Neural cell (in vitro differentiated cells): Measurements from ENCODE around the gene PHACTR1. TPM values are rescaled to one million over a fixed set of nuclear protein-coding genes. Genes with fewer than 3 reads are reported as not detected.

Source experiments
- H2AFZ ChIP-seq: fragments of 200-600, 300-800 bp; sonication (generic), shearing (Covaris generic); 2 replicates; pipeline ENCODE4 v1.6.0; 2014; ENCODE audit warnings: low read depth, mild to moderate bottlenecking, antibody characterized with exemption, low read length, moderate library complexity
- H3F3A ChIP-seq: fragments of 200-600 bp; shearing (Covaris generic); 2 replicates; pipeline ENCODE4 v1.6.1; 2016; ENCODE audit warnings: mild to moderate bottlenecking, moderate library complexity, mixed read lengths, antibody characterized with exemption, low read length; ENCODE audit not compliant: insufficient read depth, poor library complexity, severe bottlenecking
- H3K27ac ChIP-seq: fragments of 200-600, 300-800 bp; sonication (generic), shearing (Covaris generic); 2 replicates; pipeline ENCODE4 v1.5.1; 2014; ENCODE audit warnings: mild to moderate bottlenecking, low read length, moderate library complexity
- H3K27me3 ChIP-seq: fragments of 300-800, 200-600 bp; sonication (generic), shearing (Covaris generic); 2 replicates; pipeline ENCODE4 v1.6.0; 2014; ENCODE audit warnings: mild to moderate bottlenecking, low read depth, low read length, moderate library complexity; ENCODE audit not compliant: insufficient read depth
- H3K36me3 ChIP-seq: fragments of 300-800, 200-600 bp; sonication (generic), shearing (Covaris generic); 2 replicates; pipeline ENCODE4 v1.5.1; 2014; ENCODE audit warnings: mild to moderate bottlenecking, antibody characterized with exemption, low read length, moderate library complexity; ENCODE audit not compliant: insufficient read depth
- H3K4me2 ChIP-seq: fragments of 300-800, 200-600 bp; sonication (generic), shearing (Covaris generic); 2 replicates; pipeline ENCODE4 v1.6.0; 2014; ENCODE audit warnings: mild to moderate bottlenecking, low read length
- H3K4me3 ChIP-seq: fragments of 300-800, 200-600 bp; sonication (generic), shearing (Covaris generic); 2 replicates; pipeline ENCODE4 v1.5.1; 2014; ENCODE audit warnings: mild to moderate bottlenecking, low read length, moderate library complexity
- H3K79me2 ChIP-seq: fragments of 200-600 bp; shearing (Covaris generic); replicated peaks from 2 replicates; pipeline ENCODE4 v1.6.0; 2014; ENCODE audit warnings: mild to moderate bottlenecking, low read length, moderate library complexity; ENCODE audit not compliant: insufficient read depth
- H3K9ac ChIP-seq: fragments of 300-800, 200-600 bp; sonication (generic), shearing (Covaris generic); 2 replicates; pipeline ENCODE4 v1.6.1; 2016; ENCODE audit warnings: mild to moderate bottlenecking, low read length, mixed read lengths
- H3K9me2 ChIP-seq: fragments of 200-600 bp; shearing (Covaris generic); 2 replicates; pipeline ENCODE4 v1.6.1; 2016; ENCODE audit warnings: mild to moderate bottlenecking, low read length, mixed read lengths; ENCODE audit not compliant: insufficient read depth
- H3K9me3 ChIP-seq: fragments of 200-600, 300-800 bp; sonication (generic), shearing (Covaris generic); 2 replicates; pipeline ENCODE4 v1.6.1; 2016; ENCODE audit warnings: mild to moderate bottlenecking, mixed run types, low read length, moderate library complexity, mixed read lengths
- H4K20me1 ChIP-seq: fragments of 200-600 bp; shearing (Covaris generic); 2 replicates; pipeline ENCODE4 v1.6.1; 2016; ENCODE audit warnings: mild to moderate bottlenecking, mixed run types; ENCODE audit not compliant: insufficient read depth
- CTCF ChIP-seq: fragments of 450-650 bp; IDR thresholded peaks from 2 replicates; pipeline ENCODE4 v1.5.1; 2014; ENCODE audit warnings: antibody characterized with exemption, mild to moderate bottlenecking, moderate library complexity; ENCODE audit not compliant: poor library complexity, severe bottlenecking
- MXI1 ChIP-seq: fragments of 450-650 bp; conservative IDR thresholded peaks from 2 replicates; pipeline ENCODE4 v1.6.1; 2014; ENCODE audit warnings: antibody characterized with exemption, mild to moderate bottlenecking; ENCODE audit not compliant: poor library complexity, severe bottlenecking
- REST ChIP-seq: IDR thresholded peaks from 2 replicates; pipeline ENCODE4 v1.6.1; 2012; ENCODE audit warnings: borderline replicate concordance
- SMC3 ChIP-seq: fragments of 450-650 bp; conservative IDR thresholded peaks from 2 replicates; pipeline ENCODE4 v1.6.1; 2014; ENCODE audit warnings: antibody characterized with exemption, mild to moderate bottlenecking, moderate library complexity; ENCODE audit not compliant: poor library complexity
- TAF1 ChIP-seq: IDR thresholded peaks from 2 replicates; pipeline ENCODE4 v1.6.1; 2012; ENCODE audit warnings: low read depth
- polyA plus RNA-seq: library from polyadenylated mRNA; depleted of rRNA; stranded (reverse); fragments of >200 nt; gene quantifications from 2 replicates; pipeline ENCODE4 v1.2.3, GENCODE V29; 2014

Gene PHACTR1
- polyA plus RNA-seq, 1 donor from 2014 or later = 7.8 TPM

GRCh38 chr6:12720310-12720709, 3.7 kb downstream of the PHACTR1 start:
- peaks cover 4% of the 10 kb centered on the region for H3F3A ChIP-seq
- H3K27ac ChIP-seq = no peak overlapping the region
- H2AFZ ChIP-seq = no peak overlapping the region
- H3K79me2 ChIP-seq = no peaks in the 10 kb centered on the region
- no peaks in the 10 kb centered on the region for H3K36me3 ChIP-seq
- no peaks in the 10 kb centered on the region for H3K9me3 ChIP-seq
- no peak overlapping the region for H3K4me3 ChIP-seq
- H4K20me1 ChIP-seq = no peaks in the 10 kb centered on the region
- H3K9me2 ChIP-seq = no peaks in the 10 kb centered on the region
- no peak overlapping the region for H3K9ac ChIP-seq
- no peak overlapping the region for H3K4me2 ChIP-seq
- H3K27me3 ChIP-seq = peaks cover 3% of the 10 kb centered on the region
- no peak for TF ChIP-seq CTCF
- TF ChIP-seq SMC3 = no peak

GRCh38 chr6:12725263-12725662, 8.7 kb downstream of the PHACTR1 start:
- H2AFZ ChIP-seq = no peak overlapping the region

More at GRCh38 chr6:12725263-12725662, 8.7 kb downstream of the PHACTR1 start:
- H3K9ac ChIP-seq = no peak overlapping the region
- no peak for TF ChIP-seq TAF1
- no peak for TF ChIP-seq MXI1
- TF ChIP-seq SMC3 = no peak
- no peak for TF ChIP-seq REST
- no peak for TF ChIP-seq CTCF
- H3K27me3 ChIP-seq = peaks cover 3% of the 10 kb centered on the region
- no peaks in the 10 kb centered on the region for H3K9me3 ChIP-seq
- H3F3A ChIP-seq = no peaks in the 10 kb centered on the region
- H3K36me3 ChIP-seq = no peaks in the 10 kb centered on the region
- no peaks in the 10 kb centered on the region for H4K20me1 ChIP-seq
- H3K27ac ChIP-seq = no peak overlapping the region
- H3K4me3 ChIP-seq = no peak overlapping the region
- H3K9me2 ChIP-seq = no peaks in the 10 kb centered on the region
- no peaks in the 10 kb centered on the region for H3K79me2 ChIP-seq
- H3K4me2 ChIP-seq = no peak overlapping the region
